ENCODE measurements around the gene PRSS36.
"Not testable (repeated sequence)": the region's sequence is repeated elsewhere in the genome, so short reads cannot be mapped to it uniquely, and the experiment has no call there.

The PRSS36 gene

GRCh38 chr16:31183432-31184428 is 33.9 kb upstream of the PRSS36 start:
- FAIRE-seq: no peak

- FAIRE-seq: no peak
These were observed 32.5 kb upstream of the PRSS36 start for GRCh38 chr16:31182391-31182790.

- FAIRE-seq: no peak
These were observed 31.4 kb upstream of the PRSS36 start for GRCh38 chr16:31181102-31181830.

GRCh38 chr16:31179747-31180459 is 30.0 kb upstream of the PRSS36 start, which contains the start of gene FUS:
Gene FUS (plus strand): TSS chr16:31180139. CDS start chr16:31180215, 76 bp downstream.
- FAIRE-seq: no peak

GRCh38 chr16:31179219-31179746 is 29.4 kb upstream of the PRSS36 start:
- FAIRE-seq: no peak

- no peak for FAIRE-seq
These were observed 27.3 kb upstream of the PRSS36 start for GRCh38 chr16:31177136-31177535.

GRCh38 chr16:31170048-31170447 is 20.2 kb upstream of the PRSS36 start:
- FAIRE-seq: not testable (repeated sequence)

GRCh38 chr16:31168848-31169247 is 19.0 kb upstream of the PRSS36 start:
- no peak for FAIRE-seq

GRCh38 chr16:31167315-31167714 is 17.4 kb upstream of the PRSS36 start:
- no peak for FAIRE-seq

- FAIRE-seq: no peak
These were observed 7.3 kb upstream of the PRSS36 start for GRCh38 chr16:31157136-31157535.

GRCh38 chr16:31150976-31151375 is 1.1 kb upstream of the PRSS36 start:
- FAIRE-seq: not testable (repeated sequence)

GRCh38 chr16:31149332-31149731 is 534 bp downstream of the PRSS36 start:
- FAIRE-seq: no peak

GRCh38 chr16:31148896-31149295 is 970 bp downstream of the PRSS36 start:
- no peak for FAIRE-seq

- FAIRE-seq: no peak
These were observed 1.6 kb downstream of the PRSS36 start for GRCh38 chr16:31148281-31148728.

- no peak for FAIRE-seq
These were observed 2.3 kb downstream of the PRSS36 start for GRCh38 chr16:31147574-31147973.

GRCh38 chr16:31145398-31145990 is 4.4 kb downstream of the PRSS36 start:
- no peak for FAIRE-seq

- FAIRE-seq: not testable (repeated sequence)
These were observed 5.4 kb downstream of the PRSS36 start for GRCh38 chr16:31144418-31144817.

GRCh38 chr16:31143694-31144148 is 6.1 kb downstream of the PRSS36 start:
- FAIRE-seq: no peak

- FAIRE-seq: no peak
These were observed 6.7 kb downstream of the PRSS36 start for GRCh38 chr16:31143011-31143693.

GRCh38 chr16:31142109-31143010 is 7.5 kb downstream of the PRSS36 start:
- FAIRE-seq: peak; percentile 12
